Stimulated activated CD8-positive, alpha-beta memory T cell treated with anti-CD3 and anti-CD28 coated beads, Interleukin-7, amount 100 ng/mL, for 48 hours (primary cell): ENCODE results near the gene MIX23.

Source experiments
- DNase-seq, 2 donors: peaks; one replicate each; pipeline ENCODE4 v3.0.0-alpha.2; 2020; ENCODE audit warnings: low read depth in 1 of 2; ENCODE audit errors: extremely low read depth in 1 of 2

Gene MIX23

DNA sequence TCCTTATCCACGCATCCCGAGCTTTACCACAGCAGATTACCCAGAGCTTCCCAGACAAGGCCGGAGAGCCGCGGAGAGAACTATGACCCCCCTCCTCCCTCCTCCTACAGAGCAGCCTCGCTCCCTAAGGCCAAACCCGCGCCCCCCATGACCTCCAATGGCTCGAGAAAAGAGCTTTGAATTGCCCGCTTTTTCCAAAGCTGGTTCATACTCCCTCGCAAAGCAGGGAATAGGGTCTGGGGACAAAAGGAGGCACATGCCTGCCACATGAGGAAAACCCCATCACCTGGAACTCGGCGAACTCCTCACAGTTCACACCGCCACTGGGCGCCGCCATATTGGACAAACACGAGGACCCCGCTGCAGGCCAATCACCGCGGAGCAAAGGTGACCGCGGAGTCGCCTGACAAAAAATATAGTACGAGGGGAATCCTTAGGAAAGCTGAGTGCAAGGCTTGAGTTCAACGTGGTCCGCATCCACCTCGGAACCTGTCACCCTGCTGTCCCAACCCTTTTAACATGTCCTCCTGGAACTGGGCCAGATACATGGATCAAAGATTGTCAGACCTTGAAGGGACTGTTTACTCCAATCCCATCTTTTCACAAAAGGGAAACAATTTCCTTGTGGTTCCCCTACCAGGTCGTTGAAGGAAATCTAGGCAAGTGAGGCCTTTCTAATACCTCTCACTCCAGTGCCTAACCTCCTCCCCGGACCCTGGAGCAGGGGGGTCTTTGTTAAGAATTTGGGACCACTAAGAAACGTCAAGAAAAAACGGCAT is at the start of gene MIX23:
MIX23 (minus strand) TSS at position 344 of the 779 bp plus-strand sequence; CDS start at position 337, 7 bp downstream.
- DNase-seq: peak; percentile 66 to 77

DNA sequence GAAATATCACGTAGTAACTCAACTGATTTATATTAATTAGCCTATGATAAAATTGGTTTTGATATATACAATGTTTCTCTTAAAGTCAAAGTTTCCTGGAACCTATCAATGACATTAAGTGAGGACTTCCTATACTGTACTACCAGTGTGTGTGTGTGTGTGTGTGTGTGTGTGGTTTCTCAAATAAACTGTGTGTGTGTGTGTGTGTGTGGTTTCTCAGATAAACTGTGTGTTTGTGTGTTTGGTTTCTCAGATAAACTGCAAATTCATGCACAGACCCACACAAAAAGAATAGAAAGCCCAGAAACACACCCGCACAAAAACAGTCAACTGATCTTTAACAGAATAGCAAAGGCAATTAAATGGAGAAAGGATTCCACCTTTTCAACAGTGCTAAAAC is 47.3 kb upstream of the MIX23 start:
- DNase-seq: no peak

DNA sequence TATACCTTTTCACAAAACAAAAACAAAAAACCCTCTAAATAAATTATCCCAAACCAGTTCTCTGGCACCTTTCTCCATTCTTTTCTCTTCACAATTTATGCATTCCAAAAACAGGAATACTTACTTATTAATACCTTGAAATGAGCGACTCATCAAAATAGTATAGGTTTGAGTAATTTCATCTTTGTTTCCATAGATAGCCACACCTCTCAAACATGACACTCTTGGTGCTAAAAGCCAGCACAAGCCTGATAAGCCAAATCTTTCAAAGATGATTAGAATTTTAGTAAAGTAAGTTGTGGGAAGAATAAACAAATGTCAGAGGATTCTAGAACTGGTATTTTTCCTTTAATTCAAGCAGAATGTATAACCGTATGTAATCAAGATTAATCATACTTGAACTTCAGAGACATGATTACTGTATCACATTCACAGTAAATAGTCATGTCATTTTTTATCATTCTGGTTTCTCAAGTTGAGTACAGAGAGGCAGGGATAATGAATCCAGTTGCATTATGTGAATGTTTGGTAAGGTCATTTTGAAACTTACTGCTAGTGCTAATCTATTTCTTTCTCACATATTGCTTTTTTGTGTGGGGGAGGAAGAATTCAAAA is 44.9 kb upstream of the MIX23 start:
- no peak for DNase-seq

DNA sequence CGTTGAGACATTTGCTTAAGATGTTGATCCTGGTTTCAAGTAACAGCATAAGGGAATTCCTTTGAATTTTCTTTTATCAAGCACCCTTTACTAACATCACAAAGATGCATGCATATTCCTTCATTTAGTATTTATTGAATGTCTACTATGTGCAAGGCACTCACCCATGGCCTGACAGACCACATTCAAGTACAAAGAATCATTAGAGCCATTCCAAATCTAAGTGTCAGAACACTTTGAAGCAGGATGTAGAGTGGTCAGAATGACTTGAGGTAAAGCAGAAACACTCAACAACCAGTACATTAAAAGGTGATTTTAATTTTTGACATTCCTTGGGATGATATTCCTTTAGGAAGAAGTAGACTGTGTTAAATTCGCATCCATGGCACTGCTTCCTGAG is 38.8 kb upstream of the MIX23 start:
- no peak for DNase-seq

DNA sequence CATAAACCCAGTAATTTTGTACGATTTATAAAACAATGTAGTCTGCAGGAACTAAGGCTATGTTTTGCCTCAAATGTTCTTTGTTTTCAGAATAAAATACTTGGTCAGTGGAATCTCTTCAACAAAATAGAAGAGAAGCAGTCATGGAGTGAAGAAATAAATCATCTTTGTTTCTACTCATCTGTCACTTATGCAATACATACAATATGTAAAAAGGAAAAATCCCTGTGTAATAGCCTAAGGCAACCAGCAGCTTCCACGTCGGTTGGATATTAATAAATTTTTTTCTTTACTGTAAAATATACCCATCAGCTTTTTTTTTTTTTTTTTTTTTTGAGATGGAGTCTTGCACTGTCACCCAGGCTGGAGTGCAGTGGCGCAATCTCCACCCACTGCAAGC is 38.1 kb upstream of the MIX23 start:
- no peak for DNase-seq

DNA sequence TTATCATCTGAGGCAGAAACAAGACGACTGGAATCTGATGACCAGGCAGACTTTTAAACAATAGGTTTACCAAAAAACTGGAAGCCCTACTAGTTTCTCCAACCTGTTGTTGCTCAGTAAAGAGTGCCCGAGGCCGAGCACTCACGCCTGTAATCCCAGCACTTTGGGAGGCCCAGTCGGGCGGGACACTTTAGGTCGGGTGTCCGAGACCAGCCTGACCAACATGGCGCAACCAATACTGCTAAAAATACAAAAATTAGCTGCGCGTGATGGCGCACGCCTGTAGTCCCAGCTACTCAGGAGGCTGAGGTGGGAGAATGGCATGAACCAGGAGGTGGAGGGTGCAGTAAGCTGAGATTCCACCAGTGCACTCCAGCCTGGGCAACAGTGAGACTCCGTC is 33.9 kb upstream of the MIX23 start:
- no peak for DNase-seq

DNA sequence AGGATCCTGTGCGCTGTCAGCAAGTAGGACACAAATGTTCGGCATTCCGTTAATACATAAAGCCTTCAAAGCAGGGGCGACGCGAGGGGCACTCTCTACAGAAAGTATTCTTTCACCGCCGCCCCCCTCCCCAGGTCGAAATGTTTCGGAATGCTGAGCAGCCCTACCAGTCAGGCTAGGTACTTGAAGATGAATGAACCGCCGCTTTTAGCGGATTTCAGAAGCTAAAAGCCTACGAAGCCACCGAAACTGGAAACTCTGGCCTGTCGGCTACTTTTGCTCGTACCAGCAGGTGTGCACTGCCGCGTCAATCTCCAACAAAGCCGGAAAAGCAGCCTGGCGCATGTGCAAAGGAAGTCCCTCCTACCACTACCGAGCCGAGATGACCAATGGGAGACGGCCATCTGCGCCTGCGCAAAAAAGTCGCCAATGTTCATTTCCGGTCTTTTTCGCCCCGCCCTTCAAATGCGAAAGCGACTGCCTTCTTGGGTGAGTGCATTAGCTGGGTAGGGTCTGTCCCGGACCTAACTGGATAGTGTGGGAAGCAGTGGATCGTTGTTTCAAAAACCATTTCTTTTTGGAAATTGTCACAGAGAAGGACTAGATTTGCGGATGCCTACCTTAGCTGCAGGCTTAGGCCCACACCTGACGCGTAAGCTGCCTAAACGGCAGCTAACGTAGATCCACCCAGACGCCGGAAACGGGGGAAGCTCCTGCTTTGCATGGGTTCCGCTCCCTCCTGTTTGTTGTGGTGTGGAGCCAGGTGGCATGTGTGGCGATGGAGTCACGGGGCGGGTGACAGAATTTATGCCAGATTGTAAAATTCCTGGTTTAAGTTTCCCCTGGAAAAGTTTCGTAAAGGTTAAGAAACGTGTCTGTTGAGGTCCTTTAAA is 33.0 kb upstream of the MIX23 start, which contains the start of gene WDR5B:
WDR5B (minus strand) TSS at position 301 of the 893 bp plus-strand sequence. CDS start 534 bp downstream, outside the sequence.
- peak; percentile 96 to 97 for DNase-seq

DNA sequence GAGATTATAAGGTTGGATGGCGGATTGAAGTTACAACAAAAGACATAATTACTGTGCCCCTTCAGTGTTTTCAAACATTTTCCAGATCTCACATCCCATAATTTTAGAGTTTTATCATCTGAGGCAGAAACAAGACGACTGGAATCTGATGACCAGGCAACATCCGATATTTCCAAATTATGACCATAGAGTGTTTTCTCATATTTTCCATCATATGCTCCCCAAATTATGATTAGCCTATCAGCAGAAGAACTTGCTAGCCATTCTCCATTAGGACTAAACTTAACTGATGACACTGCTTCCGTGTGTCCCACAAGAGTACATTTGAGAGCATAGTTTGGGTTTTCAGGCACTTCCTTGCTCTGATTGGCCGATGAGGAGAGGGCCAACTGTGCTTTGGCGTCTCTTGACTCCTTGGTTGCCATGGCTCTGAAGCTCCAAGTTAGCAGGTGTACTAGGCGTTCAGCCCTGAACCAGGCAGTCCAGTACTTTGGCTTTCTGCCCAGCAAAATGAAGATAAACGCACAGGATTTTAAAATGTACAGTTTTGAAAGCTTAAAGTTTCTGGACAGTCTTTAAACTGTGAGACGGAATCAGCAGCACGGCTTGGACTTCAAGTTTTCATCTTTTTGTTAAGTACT is 32.2 kb upstream of the MIX23 start:
- DNase-seq: no peak

DNA sequence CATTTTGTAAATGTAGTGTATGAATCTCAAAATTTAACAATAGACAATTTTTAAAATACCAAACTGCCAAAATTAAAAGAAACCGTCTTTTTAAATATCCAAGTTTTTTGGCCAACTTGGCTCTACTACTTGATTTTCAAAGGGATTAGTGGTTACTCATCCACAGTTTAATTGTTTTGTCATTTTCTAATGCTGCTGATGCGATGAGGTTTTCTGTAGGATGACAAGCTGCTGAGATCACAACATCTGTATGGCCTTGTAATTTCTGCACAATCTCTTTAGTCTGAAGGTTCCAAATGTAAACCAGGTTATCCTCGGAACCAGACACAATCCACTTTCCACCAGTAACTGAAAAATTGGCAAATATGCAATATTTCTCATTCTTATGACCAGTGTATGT is 31.4 kb upstream of the MIX23 start:
- no peak for DNase-seq

DNA sequence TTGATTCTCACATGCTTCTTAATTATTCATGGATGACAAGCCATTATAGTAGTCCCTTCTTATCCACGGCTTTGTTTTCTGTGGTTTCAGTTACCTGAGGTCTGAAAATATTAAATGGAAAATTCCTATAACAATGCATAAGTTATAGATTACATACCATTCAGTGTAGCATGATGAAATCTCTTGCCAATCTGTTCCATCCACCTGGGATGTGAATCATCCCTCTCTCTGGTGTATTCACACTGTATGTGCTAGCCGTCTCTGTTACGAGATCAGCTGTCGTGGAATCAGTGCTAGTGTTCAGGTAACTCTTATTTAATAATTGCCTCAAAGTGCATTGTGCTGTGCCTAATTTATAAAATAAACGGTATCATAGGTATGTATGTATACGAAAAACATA is 27.6 kb upstream of the MIX23 start:
- no peak for DNase-seq

DNA sequence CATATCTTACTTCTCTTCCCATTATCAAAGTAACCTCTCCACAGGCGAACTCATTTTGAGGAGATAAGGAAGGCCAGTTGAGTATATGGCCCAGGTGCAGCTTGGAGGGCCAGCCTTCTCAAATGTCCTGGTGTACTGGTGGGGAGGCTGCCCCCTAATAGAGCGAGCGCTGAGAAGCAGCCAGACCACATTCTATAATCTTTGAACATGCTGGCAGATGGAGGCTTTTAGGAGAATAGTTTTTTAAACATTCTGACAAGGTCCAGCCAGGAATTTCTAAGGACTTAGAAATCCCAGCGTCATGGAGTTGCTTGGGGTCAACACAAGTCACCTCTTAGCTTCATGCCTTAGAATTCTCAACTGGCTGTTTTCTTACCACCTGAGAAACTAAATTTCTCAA is 27.1 kb upstream of the MIX23 start:
- no peak for DNase-seq

DNA sequence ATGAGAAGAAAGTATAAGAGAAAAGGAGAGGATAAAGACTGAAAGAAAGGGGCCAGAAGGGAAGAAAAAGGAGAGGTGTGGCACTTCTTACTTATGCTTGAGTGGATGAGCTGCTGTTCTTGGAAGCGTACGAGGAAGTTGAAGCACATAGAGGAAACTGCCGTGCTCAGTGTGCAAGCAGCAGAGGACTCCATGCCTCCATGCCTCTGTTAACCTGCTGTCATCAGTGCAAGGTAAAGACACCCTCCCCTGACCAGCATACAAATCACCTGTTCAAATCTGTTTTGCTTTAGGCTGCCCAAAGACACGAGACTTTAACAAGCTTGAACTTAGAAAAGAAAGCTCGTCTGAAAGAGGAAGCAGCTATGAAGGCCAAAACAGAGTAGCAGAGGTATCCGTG is 26.4 kb upstream of the MIX23 start:
- no peak for DNase-seq

DNA sequence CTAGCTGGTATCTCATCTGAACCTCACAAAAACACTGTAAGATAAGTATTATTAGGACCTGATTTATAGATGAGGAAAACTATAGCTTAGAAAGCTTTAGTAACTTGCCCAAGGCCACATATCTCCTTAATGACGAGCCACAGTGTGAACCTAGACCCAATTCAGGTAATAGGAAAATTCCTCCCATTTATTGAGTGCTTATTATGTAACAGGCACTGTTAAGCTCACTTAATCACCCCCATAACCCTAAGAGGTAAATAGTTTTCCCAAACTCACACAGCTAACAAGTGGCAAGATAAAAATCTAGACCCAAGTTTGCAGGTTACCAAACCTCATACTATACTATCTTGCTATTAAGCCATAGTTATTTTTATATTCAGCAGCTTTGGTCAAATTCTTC is 24.9 kb upstream of the MIX23 start:
- no peak for DNase-seq

DNA sequence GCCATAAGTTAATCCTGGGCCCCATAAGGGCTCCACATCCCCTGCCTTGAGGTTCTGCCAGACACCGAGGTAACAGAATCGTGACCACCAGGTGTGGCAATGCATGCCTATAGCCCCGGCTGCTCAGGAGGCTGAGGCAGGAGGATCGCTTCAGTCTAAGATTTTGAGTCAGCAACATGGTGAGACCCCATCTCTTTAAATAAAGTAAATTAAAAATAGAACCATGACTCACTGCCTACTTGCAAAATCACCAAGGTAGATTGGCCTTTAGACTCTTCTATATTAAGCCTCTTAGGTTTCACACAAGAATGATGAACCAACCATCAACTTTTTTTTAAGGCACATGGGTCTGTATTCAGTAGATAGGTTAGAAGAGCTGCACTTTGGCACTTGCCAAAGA is 23.2 kb upstream of the MIX23 start:
- no peak for DNase-seq

DNA sequence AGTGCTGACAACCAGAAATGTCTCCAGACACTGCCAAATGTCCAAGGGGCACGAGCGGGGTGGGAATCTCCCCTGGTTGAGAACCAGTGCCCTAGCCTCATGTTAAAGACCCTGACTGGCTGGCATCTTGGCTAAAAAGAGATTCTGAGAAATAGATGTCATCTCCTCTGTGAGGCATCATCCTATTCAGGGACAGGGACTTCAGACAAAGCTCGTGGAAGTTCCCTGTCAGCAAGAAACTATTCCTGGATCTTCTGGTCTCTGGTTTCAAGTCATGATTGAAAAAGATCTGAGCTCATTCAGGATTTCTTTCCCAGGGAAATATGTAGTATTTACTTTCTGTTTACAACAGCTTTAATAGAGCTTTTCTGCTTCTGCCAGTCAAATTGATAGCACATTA is 22.0 kb upstream of the MIX23 start:
- DNase-seq: no peak

DNA sequence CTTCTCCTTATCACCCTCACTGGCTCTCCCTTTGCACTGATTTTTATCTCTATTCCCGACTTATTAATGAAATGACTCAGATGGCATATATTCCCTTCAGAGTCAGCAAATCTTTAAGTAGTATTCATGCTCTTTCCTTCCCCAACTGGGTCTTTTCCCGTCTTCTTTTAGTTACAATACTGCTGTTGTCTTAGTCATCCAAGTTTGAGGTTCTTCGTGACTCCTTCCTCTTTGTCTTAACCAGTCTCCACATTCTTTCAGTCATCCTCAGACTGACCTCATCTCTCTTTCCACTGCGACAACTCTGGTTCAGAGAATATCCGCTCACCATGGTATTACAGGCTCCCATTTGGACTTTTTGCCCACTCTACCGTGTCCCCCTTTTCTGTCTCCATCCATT is 20.5 kb upstream of the MIX23 start:
- no peak for DNase-seq

DNA sequence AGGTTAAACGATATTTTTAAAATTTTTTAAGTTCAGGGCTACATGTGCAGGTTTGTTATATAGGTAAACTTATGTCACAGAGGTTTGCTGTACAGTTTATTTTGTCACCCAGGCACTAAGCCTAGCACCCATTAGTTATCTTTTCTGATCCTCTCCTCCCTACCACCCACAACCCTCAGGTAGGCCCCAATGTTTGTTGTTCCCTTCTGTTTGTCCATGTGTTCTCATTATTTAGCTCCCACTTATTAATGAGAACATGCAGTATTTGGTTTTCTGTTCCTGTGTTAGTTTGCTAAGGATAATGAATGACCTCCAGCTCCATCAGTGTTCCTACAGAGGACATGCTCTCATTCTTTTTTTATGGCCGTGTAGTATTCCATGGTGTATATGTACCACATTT is 15.9 kb upstream of the MIX23 start:
- DNase-seq: no peak

DNA sequence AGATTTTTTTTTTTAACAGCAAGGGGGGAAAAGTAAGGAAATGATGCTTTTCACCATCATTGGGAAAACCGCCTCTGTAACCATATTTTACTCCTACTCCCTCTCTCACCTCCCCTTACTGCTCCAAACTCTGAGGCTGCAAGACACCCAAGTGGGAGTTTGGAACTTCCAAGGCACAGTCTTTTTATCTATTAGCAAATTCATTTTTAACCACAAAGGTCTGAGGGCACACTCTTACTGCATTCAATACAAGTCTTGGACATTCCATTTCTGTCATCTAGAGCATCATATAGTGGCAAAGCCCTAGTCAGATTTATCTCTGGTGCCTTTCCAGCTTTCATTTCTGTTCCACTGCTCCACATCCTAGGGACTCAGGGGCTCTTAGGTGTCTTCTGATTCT is 14.2 kb upstream of the MIX23 start:
- no peak for DNase-seq

DNA sequence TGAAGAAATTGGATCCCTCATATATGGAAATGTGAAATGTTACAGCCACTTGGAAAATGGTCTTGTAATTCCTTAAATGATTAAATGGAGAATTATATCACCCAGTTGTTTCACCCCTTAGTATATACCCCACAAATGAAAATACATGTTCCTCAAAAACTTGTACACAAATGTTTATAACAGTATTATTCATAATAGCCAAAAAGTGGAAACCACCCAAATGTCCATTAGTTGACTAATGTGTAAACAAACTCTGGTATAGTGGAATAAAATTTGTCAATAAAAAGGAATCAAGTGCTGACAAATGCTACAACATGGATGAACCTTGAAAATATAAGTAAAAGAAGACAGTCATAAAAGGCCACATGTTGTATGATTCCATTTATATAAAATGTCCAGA is 13.5 kb upstream of the MIX23 start:
- no peak for DNase-seq

DNA sequence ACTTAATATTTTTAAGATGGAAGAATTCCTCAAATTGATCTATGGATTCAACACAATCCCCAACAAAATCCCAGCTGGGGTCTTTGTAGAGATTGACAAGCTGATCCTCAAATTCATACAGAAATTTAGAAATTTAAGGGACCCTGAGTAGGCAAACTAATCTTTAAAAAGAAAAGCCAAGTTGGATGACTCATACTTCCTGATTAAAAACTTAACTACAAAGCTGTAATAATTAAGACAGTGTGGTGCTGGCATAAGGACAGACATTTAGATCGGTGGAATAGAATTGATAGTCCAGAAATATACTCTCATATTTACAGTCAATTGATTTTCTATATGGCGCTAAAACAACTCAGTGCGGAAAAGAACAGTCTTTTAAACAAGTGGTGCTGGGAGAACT is 12.6 kb upstream of the MIX23 start:
- no peak for DNase-seq

DNA sequence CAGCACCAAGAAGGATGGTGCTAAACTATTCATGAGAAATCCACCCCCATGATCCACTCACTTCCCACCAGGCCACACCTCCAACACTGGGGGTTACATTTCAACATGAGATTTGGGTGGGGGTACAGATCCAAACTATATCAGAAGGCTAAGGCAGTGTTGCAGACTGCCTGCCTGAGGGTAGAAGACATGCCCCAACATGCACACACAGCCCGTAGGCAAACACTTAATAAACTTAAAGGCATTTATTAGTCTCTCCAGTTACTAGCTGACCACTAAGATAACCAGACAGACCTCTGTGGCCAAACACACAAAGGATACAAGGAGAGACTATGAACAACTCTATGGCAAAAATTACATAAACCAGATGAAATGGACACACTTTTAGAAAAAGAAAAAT is 11.1 kb upstream of the MIX23 start:
- no peak for DNase-seq
